ENCODE data around the gene DDX28.

Gene DDX28

GRCh38 chr16:67971111-67971510 lies 51.9 kb downstream of the DDX28 start:
- Histone ChIP-seq H3K4me3 (replicated peaks; ENCODE audit: low read depth, low read length) (no peak overlapping the region), H3K27me3 (replicated peaks; ENCODE audit: control insufficient read depth, insufficient read depth, low read length) (no peaks in the 10 kb centered on the region), H3K36me3 (ENCODE audit: control insufficient read depth, insufficient read depth, low read length) (no peaks in the 10 kb centered on the region)
- no peak for DNase-seq (ENCODE audit: extremely low read depth, insufficient read length)
- no peak for TF ChIP-seq CTCF (IDR thresholded peaks at IDR 0.05; ENCODE audit: insufficient read depth, low read length, poor library complexity, severe bottlenecking)
